Esophagus squamous epithelium (tissue), 5 donors: ENCODE data around the gene NT5C3A. TPM values are rescaled to one million over a fixed set of nuclear protein-coding genes. Genes with fewer than 3 reads are reported as not detected.
"Not testable (repeated sequence)": the region's sequence is repeated elsewhere in the genome, so short reads cannot be mapped to it uniquely, and the experiment has no call there.

ENCODE experiments used
- DNase-seq: peaks from one replicate; lab custom pipeline; 2025; lab: John Stamatoyannopoulos, UW
- H3K27ac ChIP-seq, 4 donors: fragments of 200-600 bp; sonication (generic); one replicate each; pipeline ENCODE4 v1.5.1; 2016 to 2019; ENCODE audit warnings: mild to moderate bottlenecking in 1 of 4
- H3K27me3 ChIP-seq, 4 donors: fragments of 200-600 bp; sonication (generic); 1 replicate in 3 of 4; 2 replicates in 1 of 4; pipeline versions ENCODE4 v1.5.1 to v1.6.0; 2017 to 2021; ENCODE audit warnings: antibody characterized with exemption in 1 of 4
- H3K36me3 ChIP-seq, 3 donors: fragments of 200-600 bp; sonication (generic); one replicate each; pipeline ENCODE4 v1.5.1; 2016 to 2019
- H3K4me1 ChIP-seq, 3 donors: fragments of 200-600 bp; sonication (generic); one replicate each; pipeline ENCODE4 v1.5.1; 2017 to 2019
- H3K4me3 ChIP-seq, 4 donors: fragments of 200-600 bp; sonication (generic); 1 replicate in 3 of 4; 2 replicates in 1 of 4; pipeline ENCODE4 v1.5.1; 2016 to 2019; ENCODE audit warnings: mild to moderate bottlenecking in 2 of 4, moderate library complexity in 1 of 4
- H3K9me3 ChIP-seq, 3 donors: fragments of 200-600 bp; sonication (generic); one replicate each; pipeline ENCODE4 v1.5.1; 2016 to 2019
- POLR2A ChIP-seq, 4 donors: fragments of 450-650 bp; IDR thresholded peaks; one replicate each; pipeline ENCODE4 v1.6.1; 2017; ENCODE audit warnings: antibody characterized with exemption in 4 of 4, mild to moderate bottlenecking in 4 of 4, moderate library complexity in 3 of 4
- WGBS, 2 donors: methylation state at CpG; one replicate each; pipeline ENCODE4 v1.1.5; 2018; 5-methylcytosine and 5-hydroxymethylcytosine counted together
- intact Hi-C: fragments of 100-400 bp; cut with DNase I; formaldehyde crosslinking; loops from one replicate; pipeline ENCODE4 v1.15.0; 2022
- total RNA-seq, 4 donors: library from RNA; depleted of rRNA; stranded (reverse); fragments of >200 nt; gene quantifications; one replicate each; pipeline ENCODE4 v1.1.0, GENCODE V29; 2016
- TF ChIP-seq, protein P1 (sequence below), 6 experiments: fragments of 450-650 bp in 4 of 6; fragments of 200-600 bp in 2 of 6; sonication (generic) in 2 of 6; IDR thresholded peaks; one replicate each; pipeline ENCODE4 v1.5.1; 2016 to 2019; ENCODE audit warnings: antibody characterized with exemption in 6 of 6, mild to moderate bottlenecking in 4 of 6, moderate library complexity in 4 of 6
- donor health status: DM: yes; HTN: yes; CAD: no.

The NT5C3A gene
- total RNA-seq, 4 donors from 2014 or later, result 13.1 to 30.8 (median 26.8) TPM

DNA sequence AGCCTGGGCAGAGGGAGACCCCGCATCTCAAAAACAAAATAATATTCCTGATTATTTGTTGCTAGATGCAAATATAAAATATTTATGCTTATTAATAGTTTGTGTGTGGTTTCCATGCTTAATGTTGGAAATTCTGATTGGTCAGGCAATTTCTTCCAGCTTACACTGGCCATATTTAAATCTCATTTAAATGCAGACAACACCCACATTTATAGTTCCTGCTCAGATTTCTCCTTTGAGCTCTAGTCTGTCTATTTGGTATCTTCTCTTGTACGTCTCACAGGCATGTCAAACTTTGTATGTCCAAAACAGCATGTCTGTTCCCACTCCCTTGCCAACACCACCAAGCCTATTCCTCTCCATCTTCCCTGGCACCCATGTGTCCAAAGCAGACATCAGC is 52.8 kb downstream of the NT5C3A start:
- no peaks in the 10 kb centered on the region for H3K4me1 ChIP-seq
- no peaks in the 10 kb centered on the region for H3K9me3 ChIP-seq
- TF ChIP-seq POLR2A (IDR thresholded peaks at IDR 0.05), result no peak
- TF ChIP-seq, protein P1, sequence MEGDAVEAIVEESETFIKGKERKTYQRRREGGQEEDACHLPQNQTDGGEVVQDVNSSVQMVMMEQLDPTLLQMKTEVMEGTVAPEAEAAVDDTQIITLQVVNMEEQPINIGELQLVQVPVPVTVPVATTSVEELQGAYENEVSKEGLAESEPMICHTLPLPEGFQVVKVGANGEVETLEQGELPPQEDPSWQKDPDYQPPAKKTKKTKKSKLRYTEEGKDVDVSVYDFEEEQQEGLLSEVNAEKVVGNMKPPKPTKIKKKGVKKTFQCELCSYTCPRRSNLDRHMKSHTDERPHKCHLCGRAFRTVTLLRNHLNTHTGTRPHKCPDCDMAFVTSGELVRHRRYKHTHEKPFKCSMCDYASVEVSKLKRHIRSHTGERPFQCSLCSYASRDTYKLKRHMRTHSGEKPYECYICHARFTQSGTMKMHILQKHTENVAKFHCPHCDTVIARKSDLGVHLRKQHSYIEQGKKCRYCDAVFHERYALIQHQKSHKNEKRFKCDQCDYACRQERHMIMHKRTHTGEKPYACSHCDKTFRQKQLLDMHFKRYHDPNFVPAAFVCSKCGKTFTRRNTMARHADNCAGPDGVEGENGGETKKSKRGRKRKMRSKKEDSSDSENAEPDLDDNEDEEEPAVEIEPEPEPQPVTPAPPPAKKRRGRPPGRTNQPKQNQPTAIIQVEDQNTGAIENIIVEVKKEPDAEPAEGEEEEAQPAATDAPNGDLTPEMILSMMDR (IDR thresholded peaks at IDR 0.05), result no peak
- 89 to 97% methylated on average over 2 of the region's 2 CpGs for WGBS, 2 donors
- intact Hi-C loops, result no loop called here
- H3K27me3 ChIP-seq, result no peaks in the 10 kb centered on the region
- no peak overlapping the region for H3K4me3 ChIP-seq
- DNase-seq, result no peak
- H3K36me3 ChIP-seq, result peaks cover 0 to 37% (median 10%) of the 10 kb centered on the region in 3 donors
- no peak overlapping the region for H3K27ac ChIP-seq

DNA sequence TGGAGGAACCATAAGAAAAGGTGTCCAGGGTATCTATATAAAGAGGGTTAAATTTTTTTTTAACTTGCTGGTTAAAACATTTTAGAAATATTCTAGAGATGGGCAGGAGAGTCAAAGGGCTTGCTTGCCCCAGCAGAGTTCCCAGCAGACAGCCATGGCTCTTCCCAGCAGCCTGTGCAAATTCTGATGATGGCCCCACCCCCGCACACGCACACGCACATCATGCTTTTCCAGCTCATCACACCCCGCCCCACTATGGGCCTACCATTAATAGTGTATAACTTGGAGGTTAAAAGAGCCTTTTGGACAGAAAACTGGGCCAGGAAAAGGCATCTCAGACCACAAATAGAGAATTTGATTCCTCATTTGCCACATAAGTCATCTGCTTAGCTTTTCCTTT is 56.9 kb downstream of the NT5C3A start:
- DNase-seq, H3K4me1 ChIP-seq, H3K9me3 ChIP-seq, H3K27ac ChIP-seq, intact Hi-C loops, H3K27me3 ChIP-seq, H3K4me3 ChIP-seq: not testable (repeated sequence)
- peaks cover 0 to 45% (median 0%) of the 10 kb centered on the region in 3 donors for H3K36me3 ChIP-seq
- WGBS, 2 donors, result 75 to 91% methylated on average over 3 to 4 of the region's 4 CpGs

DNA sequence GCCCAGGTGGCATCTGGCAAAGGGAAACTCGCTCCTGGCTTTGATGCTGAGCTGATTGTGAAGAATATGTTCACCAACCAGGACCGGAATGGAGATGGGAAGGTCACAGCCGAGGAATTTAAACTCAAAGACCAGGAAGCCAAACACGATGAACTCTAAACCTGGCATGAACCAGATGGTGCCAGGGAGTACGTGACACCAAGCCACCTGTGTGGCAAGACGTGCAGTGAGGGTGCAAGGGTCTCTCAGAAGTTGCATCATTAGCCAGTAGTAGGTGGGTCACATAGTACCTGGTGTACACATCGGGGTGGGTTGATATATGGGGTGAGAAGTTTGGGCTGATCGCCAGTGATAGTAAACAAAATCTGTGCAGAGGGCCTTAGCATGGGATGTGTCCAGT is 57.4 kb downstream of the NT5C3A start:
- DNase-seq, H3K4me1 ChIP-seq, H3K9me3 ChIP-seq, H3K27ac ChIP-seq, H3K27me3 ChIP-seq, H3K4me3 ChIP-seq, intact Hi-C loops: not testable (repeated sequence)
- 90 to 97% methylated on average over 6 of the region's 8 CpGs for WGBS, 2 donors
- H3K36me3 ChIP-seq, result peaks cover 0 to 45% (median 0%) of the 10 kb centered on the region in 3 donors

DNA sequence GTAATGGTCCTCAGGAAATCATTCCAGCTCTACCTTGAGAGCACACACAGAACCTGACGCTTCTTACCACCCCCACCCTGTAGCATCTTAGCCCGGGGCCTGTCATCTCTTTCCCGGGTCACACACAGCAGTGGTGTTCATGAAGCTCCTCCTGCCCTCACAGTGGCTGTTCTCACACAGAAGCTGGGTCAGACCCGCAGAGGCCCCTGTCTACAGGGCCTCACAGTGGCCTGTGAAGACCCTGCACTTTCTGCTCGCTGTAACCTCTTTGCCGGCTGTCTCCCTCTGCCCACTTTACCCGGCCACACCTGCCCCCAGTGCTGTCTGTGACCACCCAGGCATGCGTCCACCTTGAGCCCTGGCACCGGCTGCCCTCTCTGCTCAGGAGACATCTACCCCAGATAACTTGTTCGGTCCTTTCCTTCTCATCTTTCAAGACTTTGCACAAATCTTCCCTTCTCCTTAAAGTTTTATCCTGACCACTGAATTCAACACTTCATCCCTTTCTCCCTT is 58.4 kb downstream of the NT5C3A start:
- H3K36me3 ChIP-seq, result peaks cover 0 to 45% (median 0%) of the 10 kb centered on the region in 3 donors
- H3K9me3 ChIP-seq, H3K27ac ChIP-seq, DNase-seq, H3K4me3 ChIP-seq, intact Hi-C loops, H3K4me1 ChIP-seq, H3K27me3 ChIP-seq: not testable (repeated sequence)
- WGBS, 2 donors, result 85 to 90% methylated on average over 7 to 10 of the region's 10 CpGs

DNA sequence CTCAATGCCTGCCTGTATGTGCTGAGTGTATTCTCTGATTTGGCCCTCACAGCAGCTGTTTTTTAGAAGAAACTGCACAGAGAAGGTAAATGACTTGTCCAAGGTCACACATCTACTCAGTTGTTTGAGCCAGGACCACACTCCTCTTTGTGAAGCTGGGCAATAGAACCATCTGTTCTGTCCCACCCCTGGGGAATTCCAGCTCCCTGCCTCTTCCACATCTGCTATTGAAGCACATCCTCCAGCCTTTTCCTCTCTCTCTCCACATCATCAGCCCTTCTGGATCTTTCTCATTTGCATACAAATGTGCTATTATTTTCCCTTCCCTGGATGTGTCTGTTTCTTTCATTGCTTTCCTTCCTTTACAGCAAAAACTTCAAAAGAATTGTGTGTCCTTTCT is 59.5 kb downstream of the NT5C3A start:
- H3K9me3 ChIP-seq, intact Hi-C loops, H3K27me3 ChIP-seq, H3K27ac ChIP-seq, DNase-seq, H3K4me3 ChIP-seq: not testable (repeated sequence)
- Histone ChIP-seq H3K4me1 (peaks cover 0 to 15% (median 8%) of the 10 kb centered on the region in 3 donors), H3K36me3 (peaks cover 0 to 45% (median 0%) of the 10 kb centered on the region in 3 donors)

DNA sequence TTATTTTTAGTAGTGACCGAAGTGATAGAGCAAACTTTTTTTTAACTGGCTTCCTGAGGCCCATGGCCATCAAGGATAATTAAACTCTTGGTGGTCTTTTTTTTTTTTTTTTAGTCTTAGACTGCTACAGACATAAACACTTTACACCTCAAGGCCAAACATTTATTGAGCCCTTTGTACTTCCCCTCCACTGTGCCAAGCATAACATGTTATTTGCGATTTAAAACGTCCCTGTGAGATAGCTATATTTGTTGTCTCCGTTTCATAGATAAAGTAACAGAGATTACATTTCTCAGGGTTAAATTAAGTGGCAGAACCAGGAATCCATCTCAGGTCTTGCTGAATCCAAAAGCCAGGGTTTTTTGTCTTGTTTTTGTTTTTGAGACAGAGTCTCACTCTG is 63.2 kb downstream of the NT5C3A start:
- intact Hi-C loops, DNase-seq, H3K9me3 ChIP-seq, H3K4me3 ChIP-seq, H3K27me3 ChIP-seq: not testable (repeated sequence)
- Histone ChIP-seq H3K36me3 (peaks cover 0 to 27% (median 0%) of the 10 kb centered on the region in 3 donors), H3K27ac (peak overlapping the region in 2 of 4 donors; percentile 64 to 80), H3K4me1 (peaks cover 0 to 22% (median 8%) of the 10 kb centered on the region in 3 donors)
- WGBS, 2 donors, result 58 to 75% methylated on average over 4 of the region's 4 CpGs

DNA sequence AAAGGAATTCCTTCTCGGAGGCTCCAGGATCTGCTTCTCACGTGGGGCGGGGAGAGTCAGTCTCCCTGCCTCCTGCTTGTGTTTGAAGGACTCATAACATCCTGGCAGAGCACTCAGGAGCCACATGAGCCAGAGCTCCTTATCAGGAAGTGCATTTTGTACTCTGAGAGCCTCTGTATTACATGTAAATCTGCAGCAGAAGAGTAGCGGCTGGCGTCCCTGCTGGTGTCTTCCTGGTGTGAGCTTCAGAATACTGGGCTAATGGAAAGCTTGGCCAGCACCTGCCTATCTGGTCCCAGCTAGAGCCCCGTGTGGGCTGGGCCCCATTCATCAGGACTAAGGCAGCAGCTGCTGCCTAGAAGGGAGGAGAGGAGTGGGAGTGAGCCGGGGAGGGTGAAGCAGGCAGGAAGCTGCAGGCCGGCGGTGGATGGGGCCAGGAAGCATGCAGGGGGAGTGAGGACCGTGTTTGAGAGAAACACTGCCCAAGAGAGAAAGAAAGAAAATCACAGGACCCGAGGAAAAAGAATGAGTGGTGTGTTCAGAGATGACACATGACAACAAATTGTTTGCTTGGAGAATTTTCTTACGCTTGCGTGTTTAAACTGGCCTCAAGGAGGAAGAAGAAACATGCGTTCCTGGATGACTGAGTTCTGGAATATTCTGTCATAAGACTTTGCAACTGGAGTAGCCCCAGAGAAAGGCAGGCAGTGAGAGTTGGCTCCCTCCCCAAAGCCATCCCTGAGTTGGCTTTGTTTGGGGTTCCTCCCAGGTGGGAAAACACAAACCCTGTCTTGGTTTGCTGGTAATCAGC is 64.0 kb downstream of the NT5C3A start:
- H3K9me3 ChIP-seq, DNase-seq, H3K27me3 ChIP-seq, intact Hi-C loops: not testable (repeated sequence)
- Histone ChIP-seq H3K27ac (peak overlapping the region; percentile 64 to 80 (median 70)), H3K4me1 (peaks cover 0 to 22% (median 8%) of the 10 kb centered on the region in 3 donors), H3K4me3 (peak overlapping the region in 3 of 4 donors; percentile 0 to 47 (median 21)), H3K36me3 (peaks cover 0 to 19% (median 0%) of the 10 kb centered on the region in 3 donors)
- WGBS, 2 donors, result 5 to 11% methylated on average over 9 to 13 of the region's 14 CpGs

DNA sequence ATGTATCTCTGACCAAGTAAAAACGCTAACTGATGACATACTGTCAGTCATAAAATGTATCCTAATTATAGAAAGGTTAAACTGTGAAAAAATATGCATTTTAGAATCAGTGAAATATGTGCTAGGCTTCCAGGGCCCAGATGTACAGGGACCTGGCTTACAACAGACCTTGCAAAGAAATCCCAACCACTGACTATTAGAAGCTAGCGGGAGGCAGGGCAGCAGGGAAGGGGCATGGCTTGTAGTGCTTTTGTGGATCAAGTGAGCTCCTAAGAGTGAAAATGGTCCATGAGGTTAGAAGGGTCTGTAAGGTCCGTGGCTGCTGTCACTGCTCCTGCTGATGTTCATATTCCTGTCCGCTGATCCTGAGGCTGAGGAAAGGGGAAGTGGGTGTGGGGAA is 64.6 kb downstream of the NT5C3A start:
- peaks cover 0 to 22% (median 8%) of the 10 kb centered on the region in 3 donors for H3K4me1 ChIP-seq
- WGBS, 2 donors, result 42 to 59% methylated on average over 2 to 3 of the region's 4 CpGs
- H3K27me3 ChIP-seq, intact Hi-C loops, DNase-seq, H3K9me3 ChIP-seq: not testable (repeated sequence)
- H3K36me3 ChIP-seq, result peaks cover 0 to 13% (median 0%) of the 10 kb centered on the region in 3 donors
- peak overlapping the region in 2 of 4 donors; percentile 0 to 47 for H3K4me3 ChIP-seq
- peak overlapping the region in 2 of 4 donors; percentile 75 to 80 for H3K27ac ChIP-seq

DNA sequence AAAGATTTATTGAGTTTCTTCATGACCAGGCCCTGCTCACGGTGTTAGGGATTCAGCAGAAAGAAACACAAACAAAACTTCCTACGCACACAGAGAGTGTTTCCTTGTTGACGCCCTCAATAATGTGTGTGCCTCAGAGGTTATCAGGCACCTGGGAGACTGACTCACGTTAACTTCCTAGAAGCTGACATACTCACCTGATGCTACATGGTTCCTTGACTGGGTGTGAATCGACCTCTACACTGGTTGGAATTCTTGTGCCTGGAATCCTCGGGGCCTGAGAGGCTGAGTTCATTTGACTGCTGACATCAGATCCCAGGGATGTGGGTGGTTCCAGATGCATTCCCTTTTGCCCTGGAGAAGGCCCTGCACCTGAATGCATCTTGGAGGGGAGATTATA is 69.8 kb downstream of the NT5C3A start:
- H3K27me3 ChIP-seq, H3K27ac ChIP-seq, intact Hi-C loops, H3K9me3 ChIP-seq, H3K4me3 ChIP-seq, DNase-seq: not testable (repeated sequence)
- H3K4me1 ChIP-seq, result peaks cover 0 to 13% (median 0%) of the 10 kb centered on the region in 3 donors
- WGBS, 2 donors, result 61 to 81% methylated on average over 4 to 6 of the region's 6 CpGs
- H3K36me3 ChIP-seq, result peaks cover 0 to 24% (median 0%) of the 10 kb centered on the region in 3 donors

DNA sequence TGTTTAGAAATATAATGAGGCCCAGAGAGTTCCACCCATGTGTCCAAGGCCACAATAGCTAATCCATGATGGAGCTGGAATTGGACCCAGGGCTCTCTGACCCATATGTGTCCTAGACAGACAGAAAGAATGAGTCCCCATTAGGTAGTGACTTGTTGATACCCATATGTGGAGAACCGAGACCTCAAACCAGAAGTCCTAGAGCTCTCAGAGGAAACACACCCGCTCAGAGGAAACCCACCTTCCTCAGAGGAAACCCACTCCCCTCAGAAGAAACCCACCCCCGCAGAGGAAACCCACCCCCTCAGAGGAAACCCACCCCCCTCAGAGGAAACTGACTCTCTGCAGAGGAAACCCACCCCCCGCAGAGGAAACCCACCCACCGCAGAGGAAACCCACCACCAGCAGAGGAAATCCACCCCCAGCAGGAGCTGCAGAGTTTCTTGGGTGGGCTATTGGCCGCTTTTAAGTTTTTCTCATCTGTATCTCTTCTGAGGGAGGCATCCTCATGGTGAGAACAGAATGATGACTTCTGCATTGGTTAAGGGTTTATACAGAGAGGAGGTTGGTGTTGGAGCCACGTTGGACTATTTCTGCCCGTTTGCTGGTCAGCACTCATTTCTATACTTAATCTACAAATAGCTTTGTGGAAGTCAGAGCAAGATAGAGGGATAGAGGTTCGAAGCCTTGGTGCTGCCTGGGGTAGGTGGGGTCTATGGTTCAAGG is 70.4 kb downstream of the NT5C3A start:
- H3K9me3 ChIP-seq, DNase-seq, H3K4me1 ChIP-seq, H3K27ac ChIP-seq, intact Hi-C loops, H3K27me3 ChIP-seq, H3K4me3 ChIP-seq: not testable (repeated sequence)
- 71 to 72% methylated on average over 3 to 6 of the region's 9 CpGs for WGBS, 2 donors
- peaks cover 0 to 24% (median 0%) of the 10 kb centered on the region in 3 donors for H3K36me3 ChIP-seq

DNA sequence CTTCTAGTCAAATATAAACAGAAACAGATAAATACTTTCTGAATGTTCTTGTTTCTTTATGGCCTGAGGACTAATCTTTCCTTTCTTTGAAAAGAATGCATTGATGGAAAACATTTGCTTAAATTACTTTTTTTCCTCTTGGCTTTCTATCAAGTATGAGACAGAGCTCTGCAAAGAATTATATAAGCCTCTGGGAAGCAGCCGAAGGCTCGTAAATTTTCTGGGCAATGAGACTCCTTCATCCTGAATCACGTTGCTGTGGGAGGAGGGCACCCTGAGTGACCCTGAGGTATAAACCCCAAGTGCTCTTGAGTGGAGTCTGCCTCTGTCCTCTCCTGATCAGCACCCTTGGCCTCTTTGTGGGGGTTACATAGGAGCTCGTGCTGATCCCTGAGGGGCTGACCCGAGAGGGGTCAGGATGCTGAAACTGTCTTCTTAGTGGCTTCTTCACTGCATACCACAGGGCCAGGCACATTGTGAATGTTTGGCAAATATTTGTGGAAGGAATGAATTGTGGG is 71.4 kb downstream of the NT5C3A start:
- not testable (repeated sequence) for H3K27me3 ChIP-seq, DNase-seq
- 7% methylated on average over 3 of the region's 5 CpGs; no CpG with 5 or more reads in 1 of the 2 donors for WGBS, 2 donors

More for the DNA sequence above, 71.4 kb downstream of the NT5C3A start:
- intact Hi-C loops, H3K4me3 ChIP-seq, H3K9me3 ChIP-seq, H3K4me1 ChIP-seq: not testable (repeated sequence)
- Histone ChIP-seq H3K36me3 (peaks cover 0 to 29% (median 0%) of the 10 kb centered on the region in 3 donors), H3K27ac (peak overlapping the region in 1 of 4 donors; percentile 17)
